Measurements from ENCODE around the gene WDR11.
A peak's percentile ranks its signal among the peaks of the same experiment; 100 is the strongest.

GRCh38 chr10:120942806-120943413, 91.7 kb downstream of the WDR11 start:
- TF ChIP-seq CTCF (IDR thresholded peaks at IDR 0.05) (peak; percentile 34 to 93 (median 82)), POLR2A (IDR thresholded peaks at IDR 0.05) (no peak)

Measured in Peyer's patch (tissue), 4 donors.